GM18526 (cell line): ENCODE data around the gene MYB.

Experiments used
- POLR2A ChIP-seq: IDR thresholded peaks from 3 replicates; pipeline ENCODE4 v1.6.1; 2011; ENCODE audit not compliant: insufficient read length; ENCODE audit errors: extremely low read depth

The MYB gene

DNA sequence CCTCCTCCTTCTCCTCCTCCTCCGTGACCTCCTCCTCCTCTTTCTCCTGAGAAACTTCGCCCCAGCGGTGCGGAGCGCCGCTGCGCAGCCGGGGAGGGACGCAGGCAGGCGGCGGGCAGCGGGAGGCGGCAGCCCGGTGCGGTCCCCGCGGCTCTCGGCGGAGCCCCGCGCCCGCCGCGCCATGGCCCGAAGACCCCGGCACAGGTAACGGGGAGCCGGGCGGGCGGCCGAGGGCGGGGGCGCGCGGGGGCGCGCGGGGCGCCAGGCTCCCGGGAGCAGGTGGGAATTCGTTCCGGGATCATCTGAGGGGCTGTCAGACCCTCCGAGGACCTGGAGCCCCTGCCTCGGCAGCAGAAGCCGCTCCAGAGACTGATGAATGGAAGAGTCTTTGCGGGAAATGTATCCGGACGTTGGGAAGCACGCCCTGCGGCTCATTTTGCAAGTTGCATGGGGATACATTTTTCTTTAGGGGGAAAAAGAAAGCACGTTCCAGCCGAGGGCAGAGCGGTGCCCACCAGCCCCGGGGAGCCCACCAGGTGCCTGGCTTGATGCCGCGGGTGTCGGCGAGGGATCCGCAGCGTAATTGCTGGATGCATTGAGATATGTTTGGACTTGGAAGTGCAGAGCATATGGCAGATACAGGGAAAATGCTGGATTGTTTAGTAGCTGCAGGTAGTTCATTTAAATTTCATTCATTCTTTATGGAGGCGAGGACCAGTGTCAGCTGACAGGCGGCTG is 394 bp downstream of the MYB start:
- TF ChIP-seq POLR2A: peak; percentile 2

DNA sequence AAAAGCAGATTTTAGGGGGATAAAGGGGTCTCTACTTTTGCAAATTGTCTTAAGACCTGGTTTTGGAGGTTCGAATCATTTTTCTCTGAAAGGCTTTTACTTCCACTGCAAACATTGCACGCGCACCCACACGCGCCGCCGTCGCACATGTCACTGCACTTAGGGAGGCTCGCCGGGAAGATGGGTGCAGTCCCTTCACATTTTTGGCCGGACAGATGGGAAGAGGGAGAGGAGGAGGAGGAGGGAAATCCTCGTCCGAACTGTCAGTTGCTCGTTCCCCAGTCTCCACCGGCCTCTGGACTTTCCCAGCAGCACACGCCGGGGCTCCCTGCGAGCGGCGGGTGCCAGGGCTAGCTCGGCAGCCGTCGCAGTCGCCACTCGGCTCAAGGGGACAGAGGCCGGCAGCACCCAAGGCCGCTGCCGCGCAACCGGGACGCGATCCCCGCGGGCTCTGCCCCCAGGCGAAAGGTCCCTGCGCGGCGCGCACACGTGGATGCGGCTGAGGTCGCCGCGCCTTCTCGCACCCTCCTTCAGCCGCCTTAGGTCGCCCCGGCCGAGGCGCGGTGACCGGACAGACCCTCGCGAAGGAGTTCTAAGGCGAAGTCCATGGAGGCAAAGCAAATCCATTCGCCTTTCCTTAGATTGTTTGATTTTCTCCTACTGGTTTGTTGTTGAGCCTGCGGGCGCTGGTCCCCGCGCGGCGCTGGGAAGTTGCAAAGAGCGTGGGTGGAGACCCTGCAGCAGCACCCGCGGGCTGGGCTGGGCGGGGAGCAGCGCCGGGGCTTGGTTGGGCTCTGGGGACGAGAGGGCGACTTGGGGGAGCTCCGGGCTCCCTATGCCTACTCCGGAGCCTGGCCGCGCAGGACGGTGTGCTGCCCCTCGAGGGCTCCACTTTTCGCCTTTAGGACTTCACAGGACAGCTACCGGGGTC is 1.2 kb downstream of the MYB start:
- TF ChIP-seq POLR2A: no peak

DNA sequence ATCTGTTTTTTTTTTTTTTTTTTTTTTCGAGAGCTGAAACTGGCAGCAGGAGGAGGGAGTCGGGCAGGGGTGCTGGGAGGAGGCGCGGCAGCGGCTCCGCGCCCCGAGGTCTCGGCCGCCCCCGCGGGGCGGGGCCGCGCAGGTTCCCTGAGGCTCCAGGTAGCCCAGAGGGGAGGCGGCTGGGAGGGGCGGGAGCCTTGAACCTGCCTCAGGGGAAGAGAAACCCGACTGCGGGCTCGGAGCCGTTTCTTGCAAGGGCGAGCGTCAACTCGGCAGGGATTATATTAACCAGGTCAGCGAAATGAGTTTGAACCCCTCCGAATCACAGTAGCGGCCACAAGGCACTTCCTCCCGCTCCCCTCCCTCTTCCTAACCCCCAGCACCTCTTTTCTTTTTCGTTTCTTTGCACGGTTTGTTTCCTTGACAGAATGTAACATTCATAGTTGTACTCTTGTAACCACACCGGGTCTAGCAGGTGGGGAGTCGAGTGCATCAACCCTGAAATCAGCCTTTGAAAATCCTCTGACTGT is 2.0 kb downstream of the MYB start:
- TF ChIP-seq POLR2A: no peak

DNA sequence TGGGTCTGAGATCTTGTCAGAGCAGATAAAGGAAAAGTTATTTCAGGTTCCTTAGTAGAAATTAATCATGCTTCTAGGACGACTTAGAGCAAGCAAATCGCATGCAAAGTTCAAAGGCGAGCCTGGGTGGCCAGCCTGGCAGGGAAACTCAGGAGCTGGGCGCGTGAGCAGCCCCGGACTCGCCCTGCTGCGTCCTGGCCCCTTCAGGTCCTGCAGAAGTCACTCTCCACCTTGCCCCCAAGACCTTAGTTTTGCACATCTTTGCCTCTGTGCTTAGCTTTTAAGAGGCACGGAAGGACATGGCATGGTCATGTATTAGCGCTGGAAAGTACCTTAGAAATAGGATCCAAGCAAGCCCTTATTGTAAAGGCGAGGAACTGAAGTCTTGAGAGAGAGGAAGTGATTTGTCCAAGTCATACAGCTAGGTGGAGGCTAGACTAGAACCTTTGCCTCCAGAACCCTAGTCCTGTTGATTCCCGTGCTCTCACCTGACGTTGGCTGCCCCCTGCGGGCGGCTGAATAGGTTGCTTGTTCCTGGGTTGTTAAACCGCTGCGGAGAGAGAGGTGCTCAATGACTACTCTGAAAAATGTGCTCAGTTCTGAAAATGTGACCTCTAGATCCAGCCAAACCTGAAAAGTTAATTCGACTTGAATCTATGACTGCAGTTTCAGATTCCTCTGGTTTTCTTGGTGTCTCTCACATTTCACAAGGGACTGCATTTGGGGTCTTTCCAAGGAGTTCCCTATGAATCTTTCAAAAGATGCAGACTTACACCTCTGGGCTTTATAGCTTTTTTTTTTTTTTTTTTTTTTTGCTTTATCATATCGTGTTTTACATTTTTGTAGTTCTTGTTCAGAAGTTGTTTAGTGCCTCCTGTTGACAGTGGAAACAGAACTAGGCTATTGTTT is 2.7 kb downstream of the MYB start:
- peak; percentile 5 for TF ChIP-seq POLR2A

DNA sequence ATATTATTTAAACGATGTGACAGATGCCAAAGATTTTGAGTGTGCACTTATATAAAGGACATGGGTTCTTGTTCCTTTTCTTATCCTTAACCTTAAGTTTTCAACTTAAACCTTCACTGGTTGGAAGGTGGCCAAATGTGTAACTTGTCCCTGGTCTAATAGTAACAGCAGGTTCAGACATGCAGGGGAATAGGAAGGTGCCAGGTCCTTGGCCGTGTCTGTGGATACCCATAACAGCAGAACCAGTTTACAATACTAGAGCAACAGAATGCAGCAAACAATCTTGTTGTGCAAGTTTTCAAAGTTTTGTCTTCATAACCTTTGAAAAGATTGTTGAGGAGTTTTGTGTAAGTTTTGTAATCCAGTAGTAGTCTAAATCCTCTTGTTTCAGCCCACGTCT is 4.4 kb downstream of the MYB start:
- TF ChIP-seq POLR2A: no peak

DNA sequence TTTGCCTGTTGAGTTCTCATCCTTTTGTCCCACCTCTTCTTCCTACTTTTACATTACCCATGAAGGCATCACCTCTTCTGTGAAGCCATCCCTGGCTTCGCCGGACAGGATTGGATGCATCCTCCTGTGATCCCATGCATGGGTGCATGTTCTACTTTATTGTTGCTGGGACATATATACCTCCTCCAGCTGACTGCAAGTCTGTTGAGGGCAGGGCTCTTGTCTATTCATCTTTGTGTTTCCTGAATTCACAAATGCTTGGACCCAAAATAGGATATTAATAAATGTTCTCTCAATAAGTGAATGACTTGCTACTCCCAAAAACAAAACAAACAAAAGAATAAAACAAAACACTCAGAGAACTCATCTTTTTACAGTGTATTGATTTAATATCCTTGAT is 5.1 kb downstream of the MYB start:
- no peak for TF ChIP-seq POLR2A

DNA sequence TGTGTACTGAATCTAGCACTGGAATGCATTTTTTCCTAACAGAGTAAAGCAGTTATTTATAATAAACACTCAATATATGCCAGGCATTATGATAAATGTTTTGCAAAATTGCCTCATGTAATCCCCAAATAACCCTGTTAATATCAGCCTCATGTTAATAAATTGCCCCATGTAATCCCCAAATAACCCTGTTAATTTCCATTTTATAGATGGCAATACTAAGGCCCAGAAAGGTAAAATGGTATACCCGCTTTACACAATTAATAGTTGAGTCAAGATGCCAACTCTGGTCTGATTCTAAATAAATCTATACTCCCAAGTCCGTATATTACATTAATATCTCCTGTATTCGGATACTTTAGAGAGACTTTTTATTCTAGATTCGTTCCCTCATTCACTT is 6.3 kb downstream of the MYB start:
- no peak for TF ChIP-seq POLR2A

DNA sequence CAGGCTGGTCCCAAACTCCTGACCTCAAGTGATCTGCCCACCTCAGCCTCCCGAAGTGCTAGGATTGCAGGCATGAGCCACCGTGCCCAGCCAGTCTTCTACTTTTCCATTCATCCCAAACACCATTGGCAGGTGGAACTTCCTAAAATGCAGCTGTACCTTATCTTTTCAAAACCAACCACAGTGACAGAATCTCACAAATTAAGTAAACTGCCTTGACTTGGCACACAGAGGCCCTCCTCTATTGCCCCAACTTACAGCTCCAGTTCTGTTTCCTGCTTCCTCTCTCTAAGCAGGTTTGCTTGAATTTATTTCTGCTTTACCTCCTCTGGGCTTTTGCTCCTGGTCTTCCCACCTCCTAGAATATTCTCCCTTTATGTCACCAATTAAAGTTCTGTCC is 7.6 kb downstream of the MYB start:
- no peak for TF ChIP-seq POLR2A

DNA sequence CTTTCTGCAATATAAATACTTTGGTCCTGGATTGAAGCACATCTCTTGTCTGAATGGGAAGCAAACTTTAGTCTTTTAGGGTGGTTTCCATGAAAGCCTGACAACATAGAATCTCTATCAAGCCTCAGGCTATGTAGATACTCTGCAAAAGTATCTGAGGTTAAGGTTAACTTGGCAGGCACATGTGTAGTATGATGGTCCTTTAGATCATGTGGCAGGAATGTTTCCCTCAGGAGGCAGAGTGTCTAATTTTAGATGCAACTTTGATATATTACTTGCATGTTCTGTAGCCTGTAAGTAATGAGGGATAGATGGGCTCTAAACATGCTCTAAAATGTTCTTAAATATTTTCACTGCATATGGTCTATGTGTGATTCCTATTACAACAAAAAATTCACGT is 8.2 kb downstream of the MYB start:
- no peak for TF ChIP-seq POLR2A

DNA sequence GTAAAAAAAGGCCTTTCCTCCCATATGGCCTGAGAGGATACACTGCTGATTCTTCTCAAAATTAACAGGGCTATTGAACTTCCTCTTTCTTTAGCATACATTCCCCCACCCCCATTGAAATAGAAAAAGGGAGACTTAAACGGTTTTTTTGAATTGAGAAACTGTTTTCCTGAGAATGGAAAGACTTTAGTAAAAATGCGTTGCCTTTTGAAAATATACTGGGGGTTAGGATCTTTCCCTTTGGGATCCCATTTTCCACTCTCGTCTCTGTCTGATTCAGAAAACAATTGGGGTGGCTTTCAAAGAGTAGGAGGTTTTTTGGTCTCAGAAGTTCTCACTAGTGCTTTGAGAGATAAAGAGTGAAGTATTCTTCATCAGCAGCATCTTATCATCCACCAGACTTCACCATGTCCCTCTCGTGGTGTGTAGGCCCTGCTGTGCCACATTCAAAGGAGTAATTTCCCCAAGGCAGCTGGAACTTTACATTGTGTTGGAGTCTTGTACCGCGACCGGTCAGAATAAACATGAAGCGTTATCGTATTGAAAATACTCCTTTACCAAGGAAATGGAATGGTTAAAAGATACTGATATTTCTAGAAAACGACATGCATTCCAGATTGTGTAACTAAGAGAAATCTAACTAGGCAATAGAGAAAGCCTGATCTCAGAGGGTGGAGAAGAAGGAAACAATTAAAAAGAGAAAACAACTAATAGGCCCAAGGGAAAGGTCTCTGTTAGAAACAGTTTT is 10.6 kb downstream of the MYB start:
- no peak for TF ChIP-seq POLR2A

DNA sequence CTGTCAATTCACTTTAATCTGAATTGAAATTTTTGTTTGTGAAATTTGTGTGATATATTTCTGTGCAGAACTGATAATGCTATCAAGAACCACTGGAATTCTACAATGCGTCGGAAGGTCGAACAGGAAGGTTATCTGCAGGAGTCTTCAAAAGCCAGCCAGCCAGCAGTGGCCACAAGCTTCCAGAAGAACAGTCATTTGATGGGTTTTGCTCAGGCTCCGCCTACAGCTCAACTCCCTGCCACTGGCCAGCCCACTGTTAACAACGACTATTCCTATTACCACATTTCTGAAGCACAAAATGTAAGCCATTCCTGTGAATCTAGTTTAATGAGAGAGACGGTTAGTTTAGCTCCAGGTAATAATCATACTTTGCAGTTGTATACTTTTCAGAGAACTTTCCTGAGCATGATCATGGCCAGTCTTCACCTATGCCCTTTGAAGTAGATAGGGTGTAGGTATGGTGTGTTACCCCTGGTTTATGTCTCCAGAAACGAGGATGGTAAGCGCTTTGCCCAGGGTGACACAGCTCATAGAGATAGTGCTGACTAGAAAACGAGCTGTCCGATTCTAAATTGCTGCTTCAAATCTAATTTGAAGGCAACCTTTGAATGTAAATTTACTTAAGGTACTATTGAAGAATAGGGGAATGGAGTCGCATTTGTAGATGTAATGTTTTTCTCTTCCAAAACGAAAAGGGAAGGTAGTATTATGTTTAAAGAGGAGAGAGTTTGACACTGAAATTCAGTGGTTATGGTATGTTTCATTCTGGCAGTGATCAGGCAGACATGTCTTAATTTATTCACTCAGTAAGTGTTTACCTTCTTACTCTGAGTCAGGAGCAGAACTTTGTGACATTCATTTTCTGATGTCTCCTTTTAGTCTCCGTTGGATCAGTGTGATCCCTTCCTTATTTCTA is 11.4 kb downstream of the MYB start:
- TF ChIP-seq POLR2A: no peak

DNA sequence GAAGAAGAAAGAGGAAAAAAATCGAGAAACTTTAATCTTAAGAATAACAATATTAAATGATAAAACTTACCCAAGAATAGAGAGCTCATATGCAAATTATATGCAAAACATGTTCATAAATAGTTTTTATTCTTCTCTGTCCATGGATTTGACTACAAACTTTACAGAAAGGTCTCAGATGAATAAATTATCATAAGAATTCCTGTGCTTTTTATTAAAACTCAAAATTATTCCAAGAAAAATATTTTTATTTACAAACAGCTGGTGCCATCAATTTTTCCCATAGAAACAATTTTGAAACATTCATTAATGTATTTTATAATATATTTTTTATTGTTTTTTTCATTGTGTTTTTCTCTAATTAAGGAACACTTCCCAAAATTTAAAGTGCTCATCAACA is 12.1 kb downstream of the MYB start:
- TF ChIP-seq POLR2A: no peak

DNA sequence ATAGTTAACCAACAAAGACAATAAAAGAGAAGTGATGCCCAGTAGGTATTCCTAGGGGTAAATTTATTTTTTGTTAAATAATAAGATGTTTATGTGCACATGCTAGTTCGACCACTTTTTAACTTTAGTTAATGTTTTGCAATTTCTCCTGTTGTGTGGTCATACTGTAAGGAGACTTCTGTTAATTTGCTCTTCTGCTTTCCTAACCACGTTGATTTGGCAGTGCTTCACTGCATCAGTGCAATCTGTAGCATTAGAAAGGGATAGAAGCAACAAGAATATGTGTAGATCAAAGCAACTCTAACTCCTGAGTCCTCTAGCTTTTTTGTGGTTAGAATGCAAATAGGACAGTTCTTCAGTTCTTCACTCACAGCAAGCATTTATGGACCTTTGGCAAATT is 13.9 kb downstream of the MYB start:
- TF ChIP-seq POLR2A: no peak
